Testis (tissue), 3 donors: ENCODE data around the gene TK2. TPM values are rescaled to one million over a fixed set of nuclear protein-coding genes. Genes with fewer than 3 reads are reported as not detected.
"Not testable (repeated sequence)": the region's sequence is repeated elsewhere in the genome, so short reads cannot be mapped to it uniquely, and the experiment has no call there.

Experiments
- DNase-seq: peaks from one replicate; pipeline ENCODE4 v3.0.0-alpha.2; 2019
- H3K27ac ChIP-seq, 2 donors: fragments of 200-600 bp; sonication (generic); one replicate each; pipeline ENCODE4 v1.5.1; 2019
- H3K27me3 ChIP-seq: fragments of 200-600 bp; sonication (generic); one replicate; pipeline ENCODE4 v1.5.1; 2019
- H3K36me3 ChIP-seq: fragments of 200-600 bp; sonication (generic); one replicate; pipeline ENCODE4 v1.5.1; 2017; ENCODE audit warnings: low read depth; ENCODE audit errors: missing control alignments
- H3K4me1 ChIP-seq: fragments of 200-600 bp; sonication (generic); one replicate; pipeline ENCODE4 v1.5.1; 2019
- H3K4me3 ChIP-seq, 2 donors: fragments of 200-600 bp; sonication (generic); one replicate each; pipeline ENCODE4 v1.5.1; 2017 to 2019
- H3K9me3 ChIP-seq: fragments of 200-600 bp; sonication (generic); one replicate; pipeline ENCODE4 v1.5.1; 2017
- CTCF ChIP-seq, 3 experiments: fragments of 450-650 bp in 2 of 3; fragments of 200-600 bp in 1 of 3; sonication (generic) in 1 of 3; IDR thresholded peaks; one replicate each; pipeline ENCODE4 v1.5.1; 2016 to 2019; ENCODE audit warnings: antibody characterized with exemption in 3 of 3, mild to moderate bottlenecking in 2 of 3, moderate library complexity in 1 of 3
- POLR2A ChIP-seq: fragments of 450-650 bp; IDR thresholded peaks from one replicate; pipeline ENCODE4 v1.6.1; 2017; ENCODE audit warnings: antibody characterized with exemption, mild to moderate bottlenecking, moderate library complexity
- WGBS, 2 donors: methylation state at CpG; one replicate each; pipeline ENCODE4 v1.1.5; 2018; 5-methylcytosine and 5-hydroxymethylcytosine counted together
- intact Hi-C: fragments of 100-400 bp; cut with DNase I; formaldehyde crosslinking; loops from one replicate; pipeline ENCODE4 v1.15.1; 2023; ENCODE audit warnings: low total_unique reads
- polyA plus RNA-seq: library from polyadenylated mRNA; stranded (reverse); fragments of 350-450 nt; fragmentation: Illumina TruSeq; extraction: RNeasy Lipid Tissue Mini Kit (QIAGEN cat#74804); gene quantifications from one replicate; pipeline ENCODE4 v1.2.3, GENCODE V29; 2014; ENCODE audit warnings: low read depth, low replicate concordance; ENCODE audit not compliant: insufficient read depth
- total RNA-seq, 2 donors: library from RNA; depleted of rRNA; stranded (reverse); fragments of >200 nt; gene quantifications; one replicate each; pipeline ENCODE4 v1.2.3, GENCODE V29; 2016

The TK2 gene
- total and polyA plus RNA-seq, 3 donors from 2014 or later = 51.7 to 73.4 (median 66.8) TPM

GRCh38 chr16:66468321-66468965 is 81.5 kb downstream of the TK2 start:
- no peak for TF ChIP-seq CTCF (IDR thresholded peaks at IDR 0.05)
- no peak for TF ChIP-seq POLR2A
- H3K27ac ChIP-seq = no peak overlapping the region
- H3K27me3 ChIP-seq = no peaks in the 10 kb centered on the region
- intact Hi-C loops = no loop called here
- WGBS, 2 donors = 91 to 92% methylated on average over 5 to 11 of the region's 11 CpGs
- no peaks in the 10 kb centered on the region for H3K4me1 ChIP-seq
- no peak overlapping the region for H3K4me3 ChIP-seq
- no peaks in the 10 kb centered on the region for H3K9me3 ChIP-seq
- no peaks in the 10 kb centered on the region for H3K36me3 ChIP-seq
- no peak for DNase-seq

GRCh38 chr16:66467611-66468010 is 82.3 kb downstream of the TK2 start:
- Histone ChIP-seq H3K4me1 (no peaks in the 10 kb centered on the region), H3K27me3 (no peaks in the 10 kb centered on the region), H3K36me3 (no peaks in the 10 kb centered on the region), H3K4me3 (no peak overlapping the region), H3K27ac (no peak overlapping the region), H3K9me3 (no peaks in the 10 kb centered on the region)
- intact Hi-C loops = no loop called here
- no peak for TF ChIP-seq POLR2A
- no peak for TF ChIP-seq CTCF (IDR thresholded peaks at IDR 0.05)
- WGBS, 2 donors = 94 to 100% methylated on average over 4 to 5 of the region's 5 CpGs
- DNase-seq = no peak

- H3K9me3 ChIP-seq, H3K4me1 ChIP-seq, H3K27ac ChIP-seq, DNase-seq, H3K27me3 ChIP-seq, intact Hi-C loops, H3K36me3 ChIP-seq, H3K4me3 ChIP-seq: not testable (repeated sequence)
- WGBS, 2 donors = 94 to 97% methylated on average over 6 of the region's 6 CpGs
Observed at GRCh38 chr16:66466636-66467035, 83.3 kb downstream of the TK2 start.

- WGBS, 2 donors = 93 to 96% methylated on average over 6 of the region's 6 CpGs
Observed at GRCh38 chr16:66465946-66466345, 84.0 kb downstream of the TK2 start.

GRCh38 chr16:66462912-66463311 is 87.0 kb downstream of the TK2 start:
- 59 to 79% methylated on average over 1 of the region's 1 CpG for WGBS, 2 donors
- H3K27me3 ChIP-seq = no peaks in the 10 kb centered on the region
- intact Hi-C loops = no loop called here
- H3K4me1 ChIP-seq = no peaks in the 10 kb centered on the region
- no peak for DNase-seq
- H3K9me3 ChIP-seq = no peaks in the 10 kb centered on the region
- no peak for TF ChIP-seq POLR2A
- no peak for TF ChIP-seq CTCF (IDR thresholded peaks at IDR 0.05)
- no peak overlapping the region for H3K4me3 ChIP-seq
- no peaks in the 10 kb centered on the region for H3K36me3 ChIP-seq
- H3K27ac ChIP-seq = no peak overlapping the region

More at GRCh38 chr16:66465946-66466345, 84.0 kb downstream of the TK2 start:
- H3K9me3 ChIP-seq, intact Hi-C loops, H3K27me3 ChIP-seq, H3K4me3 ChIP-seq, H3K27ac ChIP-seq, H3K36me3 ChIP-seq, DNase-seq, H3K4me1 ChIP-seq: not testable (repeated sequence)

GRCh38 chr16:66460703-66461102 is 89.2 kb downstream of the TK2 start:
- TF ChIP-seq CTCF (IDR thresholded peaks at IDR 0.05) = no peak
- TF ChIP-seq POLR2A = no peak
- DNase-seq = no peak
- H3K27ac ChIP-seq = no peak overlapping the region
- 86 to 100% methylated on average over 1 of the region's 1 CpG for WGBS, 2 donors
- H3K9me3 ChIP-seq = no peaks in the 10 kb centered on the region
- no peaks in the 10 kb centered on the region for H3K4me1 ChIP-seq
- no peak overlapping the region for H3K4me3 ChIP-seq
- H3K27me3 ChIP-seq = no peaks in the 10 kb centered on the region
- H3K36me3 ChIP-seq = no peaks in the 10 kb centered on the region
- intact Hi-C loops = no loop called here
